IMR-90 (cell line): Measurements from ENCODE around the gene INPP5D. TPM values are rescaled to one million over a fixed set of nuclear protein-coding genes. Genes with fewer than 3 reads are reported as not detected.

ENCODE experiments used
- ATAC-seq: fragments of 200-7000 bp; cut with Tn5 transposase; 2 replicates; pipeline ENCODE4 v1.9.1; 2020; ENCODE audit warnings: low read depth, mild to moderate bottlenecking, moderate library complexity
- BruUV-seq: library from RNA; stranded (reverse); fragments of 400-500 nt; replicated peaks from 2 replicates; lab custom pipeline; 2021; lab: Mats Ljungman, UMichigan
- CTCF ChIA-PET: fragments of 300-600 bp; formaldehyde crosslinking; extraction: SDS; loops from one replicate; lab custom pipeline; 2021; ENCODE audit warnings: antibody characterized with exemption; lab: Yijun Ruan, JAX
- POLR2A ChIA-PET: fragments of 300-600 bp; sonication (Branson Sonifier 250); formaldehyde crosslinking; loops from one replicate; lab custom pipeline; 2022; ENCODE audit warnings: antibody characterized with exemption; ENCODE audit not compliant: unreplicated experiment; lab: Charles Lee
- DNase-seq: peaks from one replicate; pipeline ENCODE4 v3.0.0; 2013
- H2AFZ ChIP-seq: replicated peaks from 2 replicates; pipeline ENCODE3; 2013; ENCODE audit warnings: low read length, mild to moderate bottlenecking; ENCODE audit not compliant: poor library complexity
- H2AK5ac ChIP-seq: 2 replicates; pipeline ENCODE4 v1.6.1; 2013; ENCODE audit warnings: low read depth, low read length, inconsistent platforms
- H2AK9ac ChIP-seq: replicated peaks from 2 replicates; pipeline ENCODE3; 2013; ENCODE audit warnings: mild to moderate bottlenecking, low read depth, low read length, moderate library complexity; ENCODE audit not compliant: poor library complexity
- H2BK120ac ChIP-seq: 2 replicates; pipeline ENCODE4 v1.6.1; 2013; ENCODE audit warnings: low read depth, low read length, inconsistent platforms
- H2BK15ac ChIP-seq: 3 replicates; pipeline ENCODE4 v1.6.1; 2013; ENCODE audit warnings: low read depth, low read length, inconsistent platforms
- H2BK20ac ChIP-seq: 2 replicates; pipeline ENCODE4 v1.6.1; 2013; ENCODE audit warnings: low read depth, mild to moderate bottlenecking, inconsistent platforms, low read length, moderate library complexity
- H2BK5ac ChIP-seq: 2 replicates; pipeline ENCODE4 v1.6.1; 2013; ENCODE audit warnings: mild to moderate bottlenecking, low read depth, low read length, inconsistent platforms; ENCODE audit not compliant: poor library complexity, severe bottlenecking
- H3K14ac ChIP-seq: replicated peaks from 2 replicates; pipeline ENCODE4 v1.6.1; 2013; ENCODE audit warnings: low read depth, low read length, inconsistent platforms
- H3K18ac ChIP-seq: 2 replicates; pipeline ENCODE4 v1.6.1; 2013; ENCODE audit warnings: low read depth, low read length, control low read depth
- H3K23ac ChIP-seq: 2 replicates; pipeline ENCODE4 v1.6.1; 2013; ENCODE audit warnings: low read depth, low read length, inconsistent platforms
- H3K27ac ChIP-seq: 2 replicates; pipeline ENCODE4 v1.5.1; 2013; ENCODE audit warnings: mild to moderate bottlenecking, control low read depth, low read length; ENCODE audit not compliant: insufficient read depth
- H3K27me3 ChIP-seq: 2 replicates; pipeline ENCODE4 v1.6.1; 2013; ENCODE audit warnings: low read length; ENCODE audit not compliant: control insufficient read depth, insufficient read depth
- H3K36me3 ChIP-seq: 2 replicates; pipeline ENCODE4 v1.6.1; 2013; ENCODE audit warnings: low read length, mixed read lengths; ENCODE audit not compliant: control insufficient read depth, insufficient read depth
- H3K4ac ChIP-seq: 2 replicates; pipeline ENCODE4 v1.6.1; 2013; ENCODE audit warnings: low read depth, low read length, inconsistent platforms
- H3K4me1 ChIP-seq: 2 replicates; pipeline ENCODE4 v1.6.1; 2013; ENCODE audit warnings: low read length, mixed read lengths; ENCODE audit not compliant: control insufficient read depth, insufficient read depth
- H3K4me2 ChIP-seq: 2 replicates; pipeline ENCODE4 v1.6.1; 2013; ENCODE audit warnings: low read depth, mild to moderate bottlenecking, control low read depth, low read length, moderate library complexity
- H3K4me3 ChIP-seq: 2 replicates; pipeline ENCODE4 v1.5.1; 2013; ENCODE audit warnings: low read depth, mild to moderate bottlenecking, control low read depth, low read length, moderate library complexity; ENCODE audit not compliant: insufficient read depth
- H3K56ac ChIP-seq: 2 replicates; pipeline ENCODE4 v1.6.1; 2013; ENCODE audit warnings: low read length, inconsistent platforms; ENCODE audit not compliant: insufficient read depth; ENCODE audit errors: extremely low read depth
- H3K79me1 ChIP-seq, 2 experiments: 2 replicates each; pipeline ENCODE4 v1.6.1; 2013; ENCODE audit warnings: low read length in 2 of 2, inconsistent platforms in 1 of 2, low read depth in 1 of 2
- H3K9ac ChIP-seq: 2 replicates; pipeline ENCODE4 v1.6.1; 2013; ENCODE audit warnings: low read depth, low read length, control low read depth
- H3K9me1 ChIP-seq: 2 replicates; pipeline ENCODE4 v1.6.1; 2013; ENCODE audit warnings: low read length, inconsistent platforms; ENCODE audit not compliant: insufficient read depth
- H3K9me3 ChIP-seq: 2 replicates; pipeline ENCODE4 v1.6.1; 2013; ENCODE audit warnings: low read length; ENCODE audit not compliant: control insufficient read depth, insufficient read depth
- H4K20me1 ChIP-seq: 2 replicates; pipeline ENCODE4 v1.6.1; 2013; ENCODE audit warnings: low read length, inconsistent platforms; ENCODE audit not compliant: insufficient read depth
- H4K5ac ChIP-seq: 2 replicates; pipeline ENCODE4 v1.6.1; 2013; ENCODE audit warnings: mild to moderate bottlenecking, low read depth, low read length, control low read depth
- H4K8ac ChIP-seq, 2 experiments: 2 replicates each; pipeline ENCODE4 v1.6.1; 2013; ENCODE audit warnings: low read depth in 2 of 2, low read length in 2 of 2, control low read depth in 1 of 2, inconsistent platforms in 1 of 2
- H4K91ac ChIP-seq: 2 replicates; pipeline ENCODE4 v1.6.1; 2013; ENCODE audit warnings: low read depth, low read length, inconsistent platforms; ENCODE audit not compliant: insufficient read depth
- MAZ ChIP-seq: IDR thresholded peaks from 2 replicates; pipeline ENCODE4 v1.6.1; 2012; ENCODE audit warnings: low read depth, mild to moderate bottlenecking, low read length, improper control_type of control experiment, moderate library complexity, borderline replicate concordance
- RFX5 ChIP-seq: IDR thresholded peaks from 2 replicates; pipeline ENCODE4 v1.8.0; 2012; ENCODE audit warnings: low read depth, mild to moderate bottlenecking, low read length, moderate library complexity
- WGBS, 2 experiments: methylation state at CpG; one replicate each; pipeline versions ENCODE4 v1.1.5 to v1.1.7; 2013; ENCODE audit warnings: missing lambda C conversion rate in 2 of 2; ENCODE audit not compliant: insufficient read length in 1 of 2; ENCODE audit errors: extremely low coverage in 2 of 2; 5-methylcytosine and 5-hydroxymethylcytosine counted together
- dilution Hi-C: fragments of 300-500 bp; cut with HindIII; formaldehyde crosslinking; loops from one replicate; pipeline ENCODE4 v1.14.3; 2018; ENCODE audit warnings: low sequenced_read_pairs; ENCODE audit not compliant: unreplicated experiment
- in situ Hi-C: fragments of 300-500 bp; cut with MboI; formaldehyde crosslinking; loops from 3 replicates; pipeline ENCODE4 v1.14.3; 2019; ENCODE audit warnings: low sequenced_read_pairs, inconsistent platforms, mixed read lengths
- intact Hi-C: fragments of 100-400 bp; cut with micrococcal nuclease; formaldehyde crosslinking; loops from 2 replicates; pipeline ENCODE4 v1.10.0; 2022
- polyA plus RNA-seq, 3 experiments: library from polyadenylated mRNA; depleted of rRNA; stranded (reverse); fragments of >200 nt; gene quantifications; 2 replicates each; pipeline ENCODE4 v1.2.3, GENCODE V29; 2012; ENCODE audit warnings: low replicate concordance in 1 of 3
- total RNA-seq: library from RNA; depleted of rRNA; stranded (reverse); fragments of >200 nt; gene quantifications from 2 replicates; pipeline ENCODE4 v1.2.3, GENCODE V29; 2012
- TF ChIP-seq, protein P1 (sequence below): fragments of 150-350 bp; IDR thresholded peaks from 2 replicates; pipeline ENCODE4 v1.6.1; 2017; ENCODE audit warnings: mild to moderate bottlenecking, antibody characterized with exemption, low read length, low read depth

INPP5D gene
- total and polyA plus RNA-seq, 2 of the 4 experiments (the other 2 are of a cell fraction): 0.18 to 0.29 TPM

GRCh38 chr2:233223059-233223894 lies 163.1 kb downstream of the INPP5D start:
- H3K9me3 ChIP-seq: 0 out of 2 replicates have a peak, but pooled peaks cover 2% of the 10 kb centered on the region
- dilution Hi-C loops: no loop called here
- no peak overlapping the region for H3K14ac ChIP-seq
- WGBS, 2 experiments: no CpG with 5 or more reads among the region's 14 CpGs
- no peak overlapping the region for H3K18ac ChIP-seq
- no peak overlapping the region for H2BK120ac ChIP-seq
- H3K9me1 ChIP-seq: no peaks in the 10 kb centered on the region
- TF ChIP-seq, protein P1, sequence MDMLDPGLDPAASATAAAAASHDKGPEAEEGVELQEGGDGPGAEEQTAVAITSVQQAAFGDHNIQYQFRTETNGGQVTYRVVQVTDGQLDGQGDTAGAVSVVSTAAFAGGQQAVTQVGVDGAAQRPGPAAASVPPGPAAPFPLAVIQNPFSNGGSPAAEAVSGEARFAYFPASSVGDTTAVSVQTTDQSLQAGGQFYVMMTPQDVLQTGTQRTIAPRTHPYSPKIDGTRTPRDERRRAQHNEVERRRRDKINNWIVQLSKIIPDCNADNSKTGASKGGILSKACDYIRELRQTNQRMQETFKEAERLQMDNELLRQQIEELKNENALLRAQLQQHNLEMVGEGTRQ: no peak
- TF ChIP-seq MAZ (no peak), RFX5 (no peak)
- H2AK9ac ChIP-seq: no peak overlapping the region
- H4K8ac ChIP-seq: no peak overlapping the region
- H2AK5ac ChIP-seq: no peak overlapping the region
- H2BK15ac ChIP-seq: no peak overlapping the region
- no peak overlapping the region for H4K91ac ChIP-seq
- intact Hi-C loops: no loop called here
- no peaks in the 10 kb centered on the region for H4K20me1 ChIP-seq
- H2BK5ac ChIP-seq: no peak overlapping the region
- H3K27me3 ChIP-seq: peaks cover 17% of the 10 kb centered on the region
- no peak overlapping the region for H2AFZ ChIP-seq
- no peak overlapping the region for H3K4ac ChIP-seq
- no peak overlapping the region for H3K27ac ChIP-seq
- H3K36me3 ChIP-seq: no peaks in the 10 kb centered on the region
- H4K5ac ChIP-seq: no peak overlapping the region
- CTCF ChIA-PET: interaction anchor here (0.7 kb wide), 1 partner anchor 24 kb away, joined by 4 read pairs; no protein-coding TSS in a partner anchor
- no peaks in the 10 kb centered on the region for H3K4me1 ChIP-seq
- H3K4me3 ChIP-seq: no peak overlapping the region
- no peak overlapping the region for H2BK20ac ChIP-seq
- DNase-seq (no peak), ATAC-seq (no peak)
- POLR2A ChIA-PET: no interaction called here
- H3K56ac ChIP-seq: no peak overlapping the region
- H3K9ac ChIP-seq: no peak overlapping the region
- no peak overlapping the region for H3K23ac ChIP-seq
- in situ Hi-C loops: no loop called here
- H3K4me2 ChIP-seq: no peak overlapping the region
- no TSS peak for BruUV-seq
- no peaks in the 10 kb centered on the region for H3K79me1 ChIP-seq
